A673 (cell line): ENCODE results near the gene EPHB2. TPM values are rescaled to one million over a fixed set of nuclear protein-coding genes. Genes with fewer than 3 reads are reported as not detected.

Experiments
- BruUV-seq: library from RNA; stranded (reverse); fragments of 400-500 nt; replicated peaks from 2 replicates; lab custom pipeline; 2021; lab: Mats Ljungman, UMichigan
- CTCF ChIA-PET: fragments of 300-600 bp; sonication (Branson Sonifier 250); formaldehyde crosslinking; loops from one replicate; lab custom pipeline; 2022; ENCODE audit warnings: antibody characterized with exemption; lab: Charles Lee
- POLR2A ChIA-PET: fragments of 300-600 bp; sonication (Branson Sonifier 250); formaldehyde crosslinking; loops from one replicate; lab custom pipeline; 2022; ENCODE audit warnings: antibody characterized with exemption; ENCODE audit not compliant: low non-redundant PET; lab: Charles Lee
- DNase-seq: peaks from one replicate; pipeline ENCODE4 v3.0.0-alpha.2; 2015; ENCODE audit warnings: low spot score
- H3K27ac ChIP-seq: fragments of 200-600 bp; sonication (generic); 2 replicates; pipeline ENCODE4 v1.5.1; 2016; ENCODE audit warnings: mixed run types, low read depth, mild to moderate bottlenecking, mixed read lengths, antibody characterized with exemption, low read length; ENCODE audit not compliant: poor library complexity, severe bottlenecking
- H3K27me3 ChIP-seq: fragments of 200-600 bp; sonication (generic); replicated peaks from 2 replicates; pipeline ENCODE4 v1.6.1; 2017; ENCODE audit warnings: mixed run types, low read depth, mild to moderate bottlenecking, mixed read lengths, antibody characterized with exemption, low read length; ENCODE audit not compliant: insufficient read depth, poor library complexity
- H3K36me3 ChIP-seq: fragments of 200-600 bp; sonication (generic); 2 replicates; pipeline ENCODE4 v1.6.1; 2016; ENCODE audit warnings: mixed run types, mild to moderate bottlenecking, mixed read lengths, antibody characterized with exemption, low read length; ENCODE audit not compliant: insufficient read depth, poor library complexity, severe bottlenecking
- H3K4me1 ChIP-seq: fragments of 200-600 bp; sonication (generic); 2 replicates; pipeline ENCODE4 v1.6.1; 2017; ENCODE audit warnings: mixed run types, mild to moderate bottlenecking, mixed read lengths, antibody characterized with exemption, low read length; ENCODE audit not compliant: insufficient read depth, poor library complexity, severe bottlenecking
- H3K4me3 ChIP-seq: fragments of 200-600 bp; sonication (generic); 2 replicates; pipeline ENCODE4 v1.5.1; 2016; ENCODE audit warnings: low read depth, mixed run types, mild to moderate bottlenecking, mixed read lengths, low read length; ENCODE audit not compliant: poor library complexity, severe bottlenecking
- H3K9me3 ChIP-seq: fragments of 200-600 bp; sonication (generic); 2 replicates; pipeline ENCODE4 v1.6.1; 2016; ENCODE audit warnings: mixed run types, low read depth, mild to moderate bottlenecking, mixed read lengths, antibody characterized with exemption, low read length; ENCODE audit not compliant: poor library complexity, severe bottlenecking
- EZH2 ChIP-seq: fragments of 200-600 bp; sonication (generic); IDR thresholded peaks from 2 replicates; pipeline ENCODE4 v1.6.1; 2017; ENCODE audit warnings: borderline replicate concordance, low read depth, mild to moderate bottlenecking, mixed read lengths, antibody characterized with exemption, low read length; ENCODE audit not compliant: poor library complexity, severe bottlenecking
- intact Hi-C: fragments of 100-400 bp; cut with micrococcal nuclease; formaldehyde crosslinking; loops from one replicate; pipeline ENCODE4 v1.10.0; 2022; ENCODE audit not compliant: unreplicated experiment
- total RNA-seq: library from RNA; stranded (reverse); gene quantifications from 2 replicates; pipeline ENCODE4 v1.2.3, GENCODE V29; 2021
- TF ChIP-seq, protein P1 (sequence below): fragments of 300-800, 200-600 bp; sonication (generic); conservative IDR thresholded peaks from 2 replicates; pipeline ENCODE4 v1.5.1; 2017; ENCODE audit warnings: low read depth, mild to moderate bottlenecking, antibody characterized with exemption, low read length, moderate library complexity, mixed read lengths

EPHB2 gene
- total RNA-seq, 1 experiment from 2014 or later, result 10.4 TPM

DNA sequence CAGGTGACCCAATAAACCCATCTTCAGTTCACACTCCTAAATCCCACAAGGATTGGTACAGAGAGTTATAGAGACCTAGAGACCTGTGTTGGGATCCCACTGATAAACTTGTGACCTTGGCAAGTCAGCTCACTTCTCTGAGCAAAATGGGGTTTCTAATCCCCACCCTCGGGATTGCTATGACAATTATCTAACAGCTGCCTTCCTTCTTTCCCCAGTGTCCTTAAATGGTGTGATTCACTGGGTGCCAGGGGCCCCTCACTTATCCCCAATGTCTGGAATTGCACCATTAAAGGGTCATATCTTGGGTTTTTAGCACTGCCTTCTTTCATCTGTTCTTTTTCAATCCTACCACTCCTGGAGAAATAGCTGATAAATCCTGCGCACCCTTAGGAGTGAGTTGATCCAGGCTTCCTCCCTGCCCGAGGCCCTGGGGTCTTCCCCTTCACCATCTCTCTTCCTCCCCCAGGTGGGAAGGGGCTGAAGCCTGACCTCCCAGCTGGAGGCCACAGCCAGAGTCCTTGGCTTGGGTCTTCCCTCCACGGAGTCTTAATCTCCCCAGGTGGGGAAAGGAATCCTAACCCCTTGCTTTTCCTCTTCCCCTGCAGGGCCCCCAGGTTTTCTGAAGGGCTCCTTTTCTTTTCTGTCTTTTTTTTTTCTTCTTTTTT lies 222.3 kb downstream of the EPHB2 start:
- DNase-seq, result no peak
- H3K27ac ChIP-seq, result no peak overlapping the region
- H3K36me3 ChIP-seq, result no peaks in the 10 kb centered on the region
- BruUV-seq, result no TSS peak
- H3K4me1 ChIP-seq, result no peaks in the 10 kb centered on the region
- intact Hi-C loops, result loop anchor here (10.0 kb wide), 1 partner anchor 508 kb away; no protein-coding TSS in a partner anchor
- H3K9me3 ChIP-seq, result no peaks in the 10 kb centered on the region
- H3K27me3 ChIP-seq, result no peaks in the 10 kb centered on the region
- H3K4me3 ChIP-seq, result no peak overlapping the region
- no peak for TF ChIP-seq EZH2
- TF ChIP-seq, protein P1, sequence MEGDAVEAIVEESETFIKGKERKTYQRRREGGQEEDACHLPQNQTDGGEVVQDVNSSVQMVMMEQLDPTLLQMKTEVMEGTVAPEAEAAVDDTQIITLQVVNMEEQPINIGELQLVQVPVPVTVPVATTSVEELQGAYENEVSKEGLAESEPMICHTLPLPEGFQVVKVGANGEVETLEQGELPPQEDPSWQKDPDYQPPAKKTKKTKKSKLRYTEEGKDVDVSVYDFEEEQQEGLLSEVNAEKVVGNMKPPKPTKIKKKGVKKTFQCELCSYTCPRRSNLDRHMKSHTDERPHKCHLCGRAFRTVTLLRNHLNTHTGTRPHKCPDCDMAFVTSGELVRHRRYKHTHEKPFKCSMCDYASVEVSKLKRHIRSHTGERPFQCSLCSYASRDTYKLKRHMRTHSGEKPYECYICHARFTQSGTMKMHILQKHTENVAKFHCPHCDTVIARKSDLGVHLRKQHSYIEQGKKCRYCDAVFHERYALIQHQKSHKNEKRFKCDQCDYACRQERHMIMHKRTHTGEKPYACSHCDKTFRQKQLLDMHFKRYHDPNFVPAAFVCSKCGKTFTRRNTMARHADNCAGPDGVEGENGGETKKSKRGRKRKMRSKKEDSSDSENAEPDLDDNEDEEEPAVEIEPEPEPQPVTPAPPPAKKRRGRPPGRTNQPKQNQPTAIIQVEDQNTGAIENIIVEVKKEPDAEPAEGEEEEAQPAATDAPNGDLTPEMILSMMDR, result no peak
- POLR2A ChIA-PET, result interaction anchor here (0.7 kb wide), 1 partner anchor 390 kb away, joined by 4 read pairs; no protein-coding TSS in a partner anchor
- CTCF ChIA-PET, result no interaction called here

DNA sequence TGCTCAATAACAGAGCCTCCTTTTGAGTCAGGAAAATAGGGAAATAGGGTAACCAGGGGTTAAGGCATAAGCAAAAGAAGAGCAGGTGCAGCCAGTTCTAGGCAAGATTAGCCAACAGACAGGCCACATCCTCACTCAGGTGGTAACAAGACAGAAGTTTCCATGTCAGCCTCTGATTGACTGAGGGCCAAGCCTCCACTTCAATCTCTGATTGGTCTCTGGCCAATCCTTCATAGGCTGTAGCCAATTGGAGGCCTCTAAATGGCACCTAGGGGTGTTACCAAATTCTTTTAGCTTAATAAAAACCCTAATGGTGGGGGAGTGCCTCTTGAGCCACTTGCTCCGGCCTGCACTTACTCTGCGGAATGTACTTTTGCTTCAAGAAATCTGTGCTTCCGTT lies 224.8 kb downstream of the EPHB2 start:
- ChIA-PET CTCF (no interaction called here), POLR2A (no interaction called here)
- Histone ChIP-seq H3K9me3 (no peaks in the 10 kb centered on the region), H3K27ac (no peak overlapping the region), H3K4me1 (no peaks in the 10 kb centered on the region), H3K4me3 (no peak overlapping the region), H3K27me3 (no peaks in the 10 kb centered on the region), H3K36me3 (no peaks in the 10 kb centered on the region)
- BruUV-seq, result no TSS peak
- intact Hi-C loops, result loop anchor here (10.0 kb wide), 1 partner anchor 511 kb away; no protein-coding TSS in a partner anchor
- no peak for TF ChIP-seq EZH2
- TF ChIP-seq, protein P1, result no peak
- no peak for DNase-seq

DNA sequence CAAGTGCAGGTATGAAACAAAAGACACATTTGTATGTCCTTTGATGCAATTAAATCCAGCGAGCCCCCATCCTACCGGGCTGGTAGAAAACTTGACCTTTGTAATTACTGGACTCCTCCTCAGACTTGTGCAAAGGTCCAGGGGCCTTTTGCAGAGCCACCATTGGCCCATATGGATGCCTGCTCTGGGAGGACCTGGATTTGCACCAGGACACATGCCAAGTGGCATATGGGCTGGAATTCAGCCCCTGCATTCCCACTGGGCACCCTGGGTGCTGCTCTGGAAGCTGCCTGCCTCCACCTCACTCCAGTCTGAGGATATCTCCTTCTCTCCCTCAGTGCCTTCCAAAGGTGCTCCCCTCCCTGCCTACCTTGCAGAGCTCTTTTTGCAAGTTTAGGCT lies 226.0 kb downstream of the EPHB2 start:
- no peak for DNase-seq
- BruUV-seq, result no TSS peak
- Histone ChIP-seq H3K4me1 (no peaks in the 10 kb centered on the region), H3K4me3 (no peak overlapping the region), H3K36me3 (no peaks in the 10 kb centered on the region), H3K9me3 (no peaks in the 10 kb centered on the region), H3K27me3 (no peaks in the 10 kb centered on the region), H3K27ac (no peak overlapping the region)
- ChIA-PET POLR2A (no interaction called here), CTCF (no interaction called here)
- intact Hi-C loops, result loop anchor here (10.0 kb wide), 1 partner anchor 512 kb away; no protein-coding TSS in a partner anchor
- TF ChIP-seq EZH2, result no peak
- TF ChIP-seq, protein P1, result no peak
